DMS114 treated with DMSO at 0.1 percent for 48 hours (cell line): ENCODE results near the gene GPLD1.
A peak's percentile ranks its signal among the peaks of the same experiment; 100 is the strongest.
"Not testable (repeated sequence)": the region's sequence is repeated elsewhere in the genome, so short reads cannot be mapped to it uniquely, and the experiment has no call there.

Source experiments
- DNase-seq: peaks from one replicate; lab custom pipeline; 2025; ENCODE audit not compliant: unreplicated experiment; lab: John Stamatoyannopoulos, UW

The GPLD1 gene, protein sequence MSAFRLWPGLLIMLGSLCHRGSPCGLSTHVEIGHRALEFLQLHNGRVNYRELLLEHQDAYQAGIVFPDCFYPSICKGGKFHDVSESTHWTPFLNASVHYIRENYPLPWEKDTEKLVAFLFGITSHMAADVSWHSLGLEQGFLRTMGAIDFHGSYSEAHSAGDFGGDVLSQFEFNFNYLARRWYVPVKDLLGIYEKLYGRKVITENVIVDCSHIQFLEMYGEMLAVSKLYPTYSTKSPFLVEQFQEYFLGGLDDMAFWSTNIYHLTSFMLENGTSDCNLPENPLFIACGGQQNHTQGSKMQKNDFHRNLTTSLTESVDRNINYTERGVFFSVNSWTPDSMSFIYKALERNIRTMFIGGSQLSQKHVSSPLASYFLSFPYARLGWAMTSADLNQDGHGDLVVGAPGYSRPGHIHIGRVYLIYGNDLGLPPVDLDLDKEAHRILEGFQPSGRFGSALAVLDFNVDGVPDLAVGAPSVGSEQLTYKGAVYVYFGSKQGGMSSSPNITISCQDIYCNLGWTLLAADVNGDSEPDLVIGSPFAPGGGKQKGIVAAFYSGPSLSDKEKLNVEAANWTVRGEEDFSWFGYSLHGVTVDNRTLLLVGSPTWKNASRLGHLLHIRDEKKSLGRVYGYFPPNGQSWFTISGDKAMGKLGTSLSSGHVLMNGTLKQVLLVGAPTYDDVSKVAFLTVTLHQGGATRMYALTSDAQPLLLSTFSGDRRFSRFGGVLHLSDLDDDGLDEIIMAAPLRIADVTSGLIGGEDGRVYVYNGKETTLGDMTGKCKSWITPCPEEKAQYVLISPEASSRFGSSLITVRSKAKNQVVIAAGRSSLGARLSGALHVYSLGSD

DNA sequence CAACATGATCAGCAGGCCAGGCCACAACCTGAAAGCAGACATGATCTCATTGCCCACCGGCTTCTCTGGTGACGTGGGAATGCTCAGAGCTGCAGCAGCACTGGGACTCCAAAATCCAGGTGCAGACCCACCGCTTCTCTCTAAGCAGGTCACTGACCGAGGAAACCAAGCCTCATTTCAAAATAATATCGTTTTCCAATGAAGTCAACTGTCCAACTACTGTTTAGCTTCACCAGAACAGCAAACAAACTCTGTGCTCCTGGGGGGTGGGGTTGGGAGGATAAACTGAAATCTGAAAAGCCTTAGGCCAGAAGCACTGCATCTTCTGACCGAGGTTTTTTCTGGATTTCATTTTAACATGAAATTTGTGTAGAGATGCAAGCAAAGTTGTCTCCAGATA, at the start of gene GPLD1:
GPLD1 (minus strand) TSS at position 109 of the 400 bp plus-strand sequence; CDS start at position 42, 67 bp downstream.
- DNase-seq: no peak

DNA sequence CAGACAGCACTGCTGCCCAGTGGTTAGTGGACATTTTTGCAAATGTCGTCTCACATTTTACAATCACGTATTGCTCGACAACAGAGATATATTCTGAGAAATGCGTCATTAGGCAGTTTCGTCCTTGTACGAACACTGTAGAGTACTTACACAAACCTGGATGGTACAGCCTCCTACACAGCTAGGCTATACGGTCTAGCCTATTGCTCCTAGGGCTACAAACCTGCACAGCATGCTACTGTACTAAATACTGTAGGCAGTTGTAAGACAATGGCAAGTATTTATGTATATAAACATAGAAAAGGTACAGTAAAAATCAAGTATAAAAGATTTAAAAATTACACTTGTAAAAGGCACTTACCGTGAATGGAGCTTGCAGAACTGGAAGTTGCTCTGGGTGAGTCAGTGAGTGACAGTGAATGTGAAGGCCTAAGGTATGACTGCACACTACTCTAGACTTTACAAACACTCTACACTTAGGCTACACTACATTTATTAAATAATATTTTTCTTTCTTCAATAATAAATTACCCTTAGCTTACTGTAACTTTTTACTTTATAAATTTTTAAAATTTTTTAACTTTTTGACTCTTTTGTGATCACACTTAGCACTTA, 48.5 kb upstream of the GPLD1 start:
- DNase-seq: no peak

DNA sequence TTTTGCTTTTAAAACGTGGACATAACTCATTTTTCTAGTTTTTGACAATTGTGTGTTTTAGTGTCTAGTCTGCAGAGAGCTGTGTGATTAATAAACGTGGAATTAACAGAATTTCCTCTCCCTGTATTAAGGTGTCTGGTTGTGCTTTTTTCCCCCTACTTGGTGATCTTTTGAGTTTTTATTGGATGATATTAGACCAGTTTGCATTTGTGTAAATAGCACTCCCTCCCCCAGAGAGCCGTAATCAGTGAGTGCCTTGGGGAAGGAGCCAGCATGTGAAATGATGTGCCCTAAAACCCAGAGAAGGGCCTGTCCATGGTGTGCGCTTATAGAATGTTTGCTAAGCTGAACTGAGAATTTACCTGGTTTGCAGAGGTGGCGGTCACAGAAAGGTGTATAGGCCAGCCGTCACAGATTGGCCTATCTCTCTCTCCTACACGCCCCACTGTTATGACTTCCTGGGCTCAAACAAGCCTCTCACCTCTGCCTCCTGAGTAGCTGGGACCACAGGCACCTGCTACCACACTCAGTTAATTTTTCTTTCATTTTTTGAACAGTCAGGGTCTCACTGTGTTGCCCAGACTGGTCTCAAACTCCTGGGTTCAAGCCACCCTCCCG, 47.8 kb upstream of the GPLD1 start:
- no peak for DNase-seq

DNA sequence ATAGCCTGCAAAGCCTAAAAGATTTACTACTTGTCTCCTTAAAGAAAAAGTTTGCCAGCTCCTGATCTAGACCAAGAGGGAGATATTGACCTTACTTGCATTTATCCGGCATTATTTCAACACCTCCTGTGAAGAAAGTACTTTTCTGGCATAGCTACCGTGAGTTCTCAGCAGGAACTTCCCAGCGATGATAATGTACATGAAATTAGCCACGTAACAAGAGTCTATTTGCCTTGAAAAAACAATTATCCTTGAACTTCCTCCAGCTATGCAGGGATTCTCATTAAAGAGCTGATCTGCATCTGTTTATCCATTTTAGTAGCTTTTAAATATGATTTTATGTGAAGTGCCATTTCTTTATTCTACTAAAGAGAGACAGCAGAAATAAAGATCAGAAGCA, 47.1 kb upstream of the GPLD1 start:
- no peak for DNase-seq

DNA sequence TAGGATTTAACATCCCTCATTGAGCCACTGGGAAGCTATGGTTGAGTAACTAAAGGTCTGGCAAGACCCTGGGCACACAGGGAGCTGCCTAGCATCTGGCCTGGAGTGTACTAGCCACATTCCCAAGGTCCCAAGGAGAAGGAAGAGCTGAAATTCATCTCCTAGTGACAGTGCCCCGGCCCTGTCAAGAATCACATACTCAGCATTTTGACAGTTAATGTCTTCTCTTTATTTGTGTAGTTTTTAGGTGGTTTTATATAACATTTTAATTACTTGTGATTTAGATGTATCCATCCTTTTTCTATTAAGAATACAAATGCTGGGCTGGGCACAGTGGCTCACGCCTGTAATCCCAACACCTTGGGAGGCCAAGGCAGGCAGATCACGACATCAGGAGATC, 45.8 kb upstream of the GPLD1 start:
- DNase-seq: no peak

DNA sequence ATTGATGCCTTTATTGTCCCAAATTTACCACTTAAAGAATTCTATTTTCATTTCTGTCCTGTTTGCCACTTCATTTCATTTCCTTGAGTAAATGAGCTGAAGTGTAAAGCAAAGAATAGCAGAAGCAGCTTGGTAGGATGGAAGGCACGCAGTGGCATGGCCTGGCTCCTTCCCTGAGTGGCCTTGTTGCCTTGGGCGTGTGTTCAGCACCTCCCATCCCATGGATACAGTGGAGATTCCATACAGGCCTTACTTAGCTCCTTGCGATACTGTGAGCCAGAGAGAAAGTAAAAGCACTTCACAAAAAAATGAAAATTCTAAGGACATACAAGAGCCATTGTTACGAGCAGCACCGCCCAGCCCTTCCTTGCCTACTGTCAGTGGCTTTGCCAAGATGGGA, 45.0 kb upstream of the GPLD1 start:
- DNase-seq: no peak

- DNase-seq: no peak
Observed at GRCh38 chr6:24529985-24530384, 40.6 kb upstream of the GPLD1 start.

DNA sequence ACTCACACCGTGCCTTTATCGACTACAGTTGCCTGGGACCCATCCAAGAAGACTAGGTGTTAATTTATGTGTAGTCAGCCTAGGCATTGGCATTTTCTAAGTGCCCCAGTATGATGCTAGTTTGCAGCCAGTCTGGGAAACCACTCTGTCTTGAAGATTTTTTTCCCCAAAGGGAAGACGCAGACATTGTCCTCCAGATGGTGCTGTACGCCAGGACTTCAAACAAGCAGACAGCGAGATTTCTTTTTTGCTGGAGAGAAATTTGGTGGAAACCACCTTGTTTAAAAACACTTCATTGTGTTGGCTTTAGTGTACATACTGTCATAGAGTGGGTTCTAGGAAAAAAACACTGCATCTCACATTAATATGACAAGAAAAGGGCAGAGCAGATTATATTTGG, 35.4 kb upstream of the GPLD1 start:
- DNase-seq: peak; percentile 64

DNA sequence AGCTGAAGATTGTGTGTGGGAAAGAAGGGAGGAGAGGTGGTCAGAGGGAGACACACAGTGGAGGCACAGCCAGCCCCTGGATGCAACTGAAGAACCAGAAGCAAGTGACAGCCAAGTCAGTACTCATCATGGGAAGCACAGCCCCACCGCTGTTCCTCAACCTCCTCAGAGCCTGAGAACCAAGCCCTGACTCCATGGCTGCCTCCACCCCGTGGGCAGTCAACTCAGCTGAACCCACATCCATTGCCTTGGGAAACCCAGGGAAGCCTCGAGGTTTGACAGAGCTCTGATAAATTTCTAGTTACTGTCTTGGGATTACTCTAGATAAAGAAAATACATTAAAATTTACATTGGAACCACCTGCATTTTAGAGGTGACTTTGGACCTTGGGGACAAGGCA, 35.0 kb upstream of the GPLD1 start:
- no peak for DNase-seq

- no peak for DNase-seq
Observed at GRCh38 chr6:24522228-24523176, 33.1 kb upstream of the GPLD1 start.

GRCh38 chr6:24520929-24521546, 31.7 kb upstream of the GPLD1 start:
- DNase-seq: peak; percentile 51

DNA sequence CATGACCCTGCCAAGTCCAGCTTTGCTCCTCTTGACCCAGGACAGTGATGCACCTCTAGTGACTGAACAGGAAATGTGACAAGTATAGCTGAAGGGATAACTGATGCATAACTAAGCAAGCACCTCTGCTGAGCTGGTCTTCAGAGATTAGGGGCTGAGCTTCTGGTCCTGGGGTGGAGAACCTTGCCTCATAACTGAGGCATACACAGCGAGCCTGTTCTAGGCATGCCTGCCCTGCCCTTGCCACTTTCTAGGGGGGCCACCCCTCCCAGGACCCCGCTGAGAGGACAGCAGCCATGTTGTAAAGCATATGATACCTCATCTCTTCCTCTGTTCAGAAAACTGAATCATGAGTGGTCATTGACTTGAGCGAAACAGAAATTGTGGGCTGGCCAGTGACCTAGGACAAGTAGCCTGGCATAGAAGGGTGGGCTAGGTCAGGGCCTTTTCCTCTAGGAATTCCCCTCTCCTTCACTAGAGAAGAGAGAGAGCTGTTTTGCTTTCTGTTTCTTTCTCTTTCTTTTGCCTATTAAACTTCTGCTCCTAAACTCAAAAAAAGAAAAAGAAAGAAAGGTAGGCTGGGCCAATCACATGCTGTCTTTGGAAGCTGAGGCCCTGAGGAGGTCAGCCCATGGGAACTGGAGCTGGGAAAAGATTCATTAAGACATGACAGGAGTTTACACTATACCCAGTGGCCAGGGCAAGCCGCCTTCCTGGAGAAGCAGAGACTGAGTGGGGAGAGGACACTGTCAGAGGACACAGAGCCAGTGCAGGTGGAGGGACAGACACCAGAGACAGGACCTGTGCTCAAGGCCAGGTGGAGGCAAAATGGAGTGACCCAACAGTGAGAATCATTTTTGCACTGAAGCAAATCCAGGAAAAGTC, 28.5 kb upstream of the GPLD1 start:
- no peak for DNase-seq

- DNase-seq: no peak
Observed at GRCh38 chr6:24513602-24514001, 24.2 kb upstream of the GPLD1 start.

- not testable (repeated sequence) for DNase-seq
Observed at GRCh38 chr6:24511976-24512375, 22.6 kb upstream of the GPLD1 start.

DNA sequence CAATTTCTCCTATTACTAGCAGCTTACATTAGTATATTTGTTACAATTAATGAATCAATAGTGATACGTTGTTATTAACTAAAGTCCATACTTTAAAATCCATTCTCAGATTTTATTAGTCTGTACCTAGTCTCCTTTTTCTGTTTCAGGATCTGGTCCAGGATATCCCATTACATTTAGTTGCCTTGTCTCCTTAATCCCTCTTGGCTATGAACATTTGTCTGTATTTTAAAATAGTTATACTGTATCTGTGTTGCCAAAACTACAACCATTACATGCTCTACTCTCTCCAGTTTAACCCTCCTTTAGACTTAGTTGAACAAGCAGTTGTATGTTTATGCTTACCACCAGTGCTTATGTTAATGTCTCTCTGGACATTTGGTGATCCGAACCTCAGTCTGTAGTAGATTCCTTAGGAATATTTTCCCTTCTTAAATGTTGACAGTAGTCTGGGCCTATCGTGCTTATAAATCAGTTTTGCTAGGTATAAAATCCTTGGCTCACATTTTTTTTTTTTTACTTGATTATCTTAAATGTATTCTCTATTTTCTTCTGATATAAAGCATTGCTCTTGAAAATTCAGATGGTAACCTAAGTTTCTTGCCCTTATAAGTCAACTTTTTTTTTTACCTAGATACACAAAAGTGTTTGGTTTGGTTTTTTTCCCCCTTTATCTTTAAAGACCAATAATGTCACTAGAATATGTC, 17.6 kb upstream of the GPLD1 start:
- DNase-seq: no peak

GRCh38 chr6:24504649-24505586, 15.5 kb upstream of the GPLD1 start:
- no peak for DNase-seq

DNA sequence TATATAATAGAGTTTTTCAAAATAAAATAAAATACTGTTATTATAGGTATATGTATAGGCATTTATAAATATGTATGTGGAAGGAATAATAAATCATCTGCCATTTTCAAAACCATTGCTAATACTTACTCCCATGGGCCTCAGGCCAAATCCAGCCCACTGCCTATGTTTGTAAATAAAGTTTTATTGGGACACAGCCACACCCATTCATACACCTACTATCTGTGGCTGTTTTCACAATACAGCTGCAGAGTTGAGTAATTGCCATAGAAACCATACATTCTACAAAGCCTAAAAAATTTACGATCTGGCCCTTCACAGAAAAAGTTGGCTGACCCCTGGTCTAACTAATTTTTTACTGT, 14.9 kb upstream of the GPLD1 start:
- no peak for DNase-seq
